ENCODE results near the gene IL31RA.

GRCh38 chr5:55908804-55909203, 57.6 kb downstream of the IL31RA start:
- no peak for TF ChIP-seq EZH2 (IDR thresholded peaks at IDR 0.05; ENCODE audit: insufficient read depth, low read length)
- no peak for TF ChIP-seq CTCF (IDR thresholded peaks at IDR 0.05; ENCODE audit: insufficient read depth, low read depth, low read length)
